Measurements from ENCODE around the gene TARS2. TPM values are rescaled to one million over a fixed set of nuclear protein-coding genes. Genes with fewer than 3 reads are reported as not detected.

TARS2 gene
- total RNA-seq, 1 experiment from 2014 or later, result 30.6 TPM

DNA sequence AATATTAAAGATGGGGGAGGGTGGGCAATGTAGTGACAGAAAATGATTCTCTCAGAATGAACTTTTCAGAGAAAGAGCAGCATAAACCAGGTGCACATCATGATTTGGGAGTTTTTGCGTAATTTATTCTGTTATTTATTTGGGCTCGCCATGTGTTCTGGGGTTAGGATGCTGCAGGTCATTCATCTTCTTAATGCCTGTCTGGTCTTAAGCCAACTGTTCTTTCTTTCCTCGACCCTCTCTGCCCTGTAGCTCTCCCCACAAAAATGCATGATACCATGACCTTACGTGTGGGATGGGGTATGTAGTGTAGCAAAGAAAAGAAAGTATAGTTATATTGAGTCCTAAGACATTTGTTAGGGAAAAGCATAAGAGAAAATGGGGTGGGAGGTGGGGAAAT lies 12.3 kb upstream of the TARS2 start:
- CTCF ChIA-PET, result no interaction called here
- no peaks in the 10 kb centered on the region for H3K9me3 Mint-ChIP-seq (ENCODE audit: unreplicated experiment)

DNA sequence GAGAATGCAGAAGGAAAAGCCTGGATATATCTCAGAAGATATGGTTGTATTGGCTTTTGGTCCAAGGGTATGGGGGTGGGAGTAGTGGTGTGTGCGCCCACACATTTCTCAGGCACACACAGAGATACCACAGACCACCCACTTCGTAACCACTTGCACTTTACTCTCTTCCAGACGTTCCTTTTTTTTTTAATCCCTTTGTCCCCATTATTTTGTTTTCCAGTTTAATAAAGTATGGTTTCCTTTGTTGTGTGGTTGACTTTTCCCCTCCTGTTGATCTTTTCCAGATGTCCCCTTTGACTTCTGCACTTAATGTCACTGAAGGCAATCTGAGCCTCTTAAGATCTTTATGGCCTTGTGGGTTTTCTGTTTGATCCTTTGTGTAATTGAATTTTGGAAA lies 10.5 kb upstream of the TARS2 start:
- DNase-seq, result no peak
- Mint-ChIP-seq H3K36me3 (ENCODE audit: insufficient read depth, unreplicated experiment) (peaks cover 48% of the 10 kb centered on the region), H3K4me3 (ENCODE audit: unreplicated experiment) (no peak overlapping the region), H3K27me3 (ENCODE audit: insufficient read depth, unreplicated experiment) (no peaks in the 10 kb centered on the region), H3K9me3 (ENCODE audit: unreplicated experiment) (no peaks in the 10 kb centered on the region), H3K4me1 (ENCODE audit: low read depth, unreplicated experiment) (peaks cover 9% of the 10 kb centered on the region), H3K27ac (ENCODE audit: unreplicated experiment) (no peak overlapping the region)
- H3K36me3 ChIP-seq (ENCODE audit: control insufficient read depth, insufficient read depth, low read length), result no peaks in the 10 kb centered on the region; the same call in none of the 2 replicates
- H3K4me3 ChIP-seq (ENCODE audit: low read depth, low read length), result no peak overlapping the region
- ChIA-PET CTCF (no interaction called here), POLR2A (no interaction called here)
- H3K9me3 ChIP-seq, result no peaks in the 10 kb centered on the region
- no TSS peak for BruUV-seq (replicated peaks)
- H3K4me1 ChIP-seq, result peaks cover 14% of the 10 kb centered on the region
- TF ChIP-seq, protein P1, sequence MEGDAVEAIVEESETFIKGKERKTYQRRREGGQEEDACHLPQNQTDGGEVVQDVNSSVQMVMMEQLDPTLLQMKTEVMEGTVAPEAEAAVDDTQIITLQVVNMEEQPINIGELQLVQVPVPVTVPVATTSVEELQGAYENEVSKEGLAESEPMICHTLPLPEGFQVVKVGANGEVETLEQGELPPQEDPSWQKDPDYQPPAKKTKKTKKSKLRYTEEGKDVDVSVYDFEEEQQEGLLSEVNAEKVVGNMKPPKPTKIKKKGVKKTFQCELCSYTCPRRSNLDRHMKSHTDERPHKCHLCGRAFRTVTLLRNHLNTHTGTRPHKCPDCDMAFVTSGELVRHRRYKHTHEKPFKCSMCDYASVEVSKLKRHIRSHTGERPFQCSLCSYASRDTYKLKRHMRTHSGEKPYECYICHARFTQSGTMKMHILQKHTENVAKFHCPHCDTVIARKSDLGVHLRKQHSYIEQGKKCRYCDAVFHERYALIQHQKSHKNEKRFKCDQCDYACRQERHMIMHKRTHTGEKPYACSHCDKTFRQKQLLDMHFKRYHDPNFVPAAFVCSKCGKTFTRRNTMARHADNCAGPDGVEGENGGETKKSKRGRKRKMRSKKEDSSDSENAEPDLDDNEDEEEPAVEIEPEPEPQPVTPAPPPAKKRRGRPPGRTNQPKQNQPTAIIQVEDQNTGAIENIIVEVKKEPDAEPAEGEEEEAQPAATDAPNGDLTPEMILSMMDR (IDR thresholded peaks at IDR 0.05; ENCODE audit: insufficient read depth in 1 of 2, low read depth in 1 of 2, low read length in 1 of 2, severe bottlenecking in 1 of 2, unreplicated experiment in 1 of 2), result no peak
- H3K27me3 ChIP-seq (replicated peaks; ENCODE audit: control insufficient read depth, insufficient read depth, low read length), result no peaks in the 10 kb centered on the region
- intact Hi-C loops (cut with micrococcal nuclease; ENCODE audit: unreplicated experiment), result no loop called here

More for the DNA sequence above, 12.3 kb upstream of the TARS2 start:
- Mint-ChIP-seq H3K4me3 (ENCODE audit: unreplicated experiment) (no peak overlapping the region), H3K36me3 (ENCODE audit: insufficient read depth, unreplicated experiment) (peaks cover 62% of the 10 kb centered on the region), H3K27ac (ENCODE audit: unreplicated experiment) (no peak overlapping the region), H3K27me3 (ENCODE audit: insufficient read depth, unreplicated experiment) (no peaks in the 10 kb centered on the region), H3K4me1 (ENCODE audit: low read depth, unreplicated experiment) (peaks cover 16% of the 10 kb centered on the region)
- Histone ChIP-seq H3K36me3 (ENCODE audit: control insufficient read depth, insufficient read depth, low read length) (peaks cover 5% of the 10 kb centered on the region), H3K4me1 (peaks cover 14% of the 10 kb centered on the region), H3K9me3 (no peaks in the 10 kb centered on the region), H3K27me3 (replicated peaks; ENCODE audit: control insufficient read depth, insufficient read depth, low read length) (no peaks in the 10 kb centered on the region), H3K4me3 (ENCODE audit: low read depth, low read length) (no peak overlapping the region)
- intact Hi-C loops (cut with micrococcal nuclease; ENCODE audit: unreplicated experiment), result no loop called here
- no TSS peak for BruUV-seq (replicated peaks)
- POLR2A ChIA-PET, result no interaction called here
- TF ChIP-seq, protein P1 (IDR thresholded peaks at IDR 0.05; ENCODE audit: insufficient read depth in 1 of 2, low read depth in 1 of 2, low read length in 1 of 2, severe bottlenecking in 1 of 2, unreplicated experiment in 1 of 2), result no peak
- no peak for DNase-seq

DNA sequence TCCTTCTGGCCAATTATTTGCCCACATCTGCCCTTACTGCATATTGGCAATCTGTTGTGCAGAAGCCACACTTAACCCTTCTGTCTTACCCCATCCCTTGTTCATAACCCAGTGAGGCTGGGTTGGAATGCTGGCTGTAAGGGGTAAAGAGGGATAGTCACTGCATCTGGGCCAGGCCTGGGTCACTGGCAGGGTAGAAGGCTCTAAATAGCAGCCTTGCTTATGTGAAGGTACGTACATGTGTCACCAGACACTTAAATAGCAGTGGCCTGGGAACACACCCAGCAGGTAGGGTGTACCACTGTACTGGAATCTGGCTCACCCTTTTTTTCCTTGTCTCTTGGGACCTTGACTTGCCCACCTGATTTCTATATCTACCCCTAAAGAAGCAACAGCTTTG lies 9.9 kb upstream of the TARS2 start:
- no peak overlapping the region for H3K27ac Mint-ChIP-seq (ENCODE audit: unreplicated experiment)
- no TSS peak for BruUV-seq (replicated peaks)
- no peak for DNase-seq
- H3K4me3 Mint-ChIP-seq (ENCODE audit: unreplicated experiment), result no peak overlapping the region
- POLR2A ChIA-PET, result no interaction called here
- H3K4me1 Mint-ChIP-seq (ENCODE audit: low read depth, unreplicated experiment), result peaks cover 9% of the 10 kb centered on the region
- CTCF ChIA-PET, result no interaction called here
- H3K27me3 Mint-ChIP-seq (ENCODE audit: insufficient read depth, unreplicated experiment), result no peaks in the 10 kb centered on the region
- TF ChIP-seq, protein P1 (IDR thresholded peaks at IDR 0.05; ENCODE audit: insufficient read depth in 1 of 2, low read depth in 1 of 2, low read length in 1 of 2, severe bottlenecking in 1 of 2, unreplicated experiment in 1 of 2), result no peak
- no peaks in the 10 kb centered on the region for H3K9me3 Mint-ChIP-seq (ENCODE audit: unreplicated experiment)
- H3K36me3 ChIP-seq (ENCODE audit: control insufficient read depth, insufficient read depth, low read length), result no peaks in the 10 kb centered on the region; the same call in none of the 2 replicates
- H3K27me3 ChIP-seq (replicated peaks; ENCODE audit: control insufficient read depth, insufficient read depth, low read length), result no peaks in the 10 kb centered on the region
- intact Hi-C loops (cut with micrococcal nuclease; ENCODE audit: unreplicated experiment), result no loop called here
- peaks cover 42% of the 10 kb centered on the region for H3K36me3 Mint-ChIP-seq (ENCODE audit: insufficient read depth, unreplicated experiment)
- no peak overlapping the region for H3K4me3 ChIP-seq (ENCODE audit: low read depth, low read length)
- no peaks in the 10 kb centered on the region for H3K9me3 ChIP-seq
- H3K4me1 ChIP-seq, result peaks cover 14% of the 10 kb centered on the region

All from Caco-2 (cell line).